HepG2 (cell line): ENCODE data around the gene DDAH1. TPM values are rescaled to one million over a fixed set of nuclear protein-coding genes. Genes with fewer than 3 reads are reported as not detected.

Experiments
- ATAC-seq: fragments of 200-7000 bp; cut with Tn5 transposase; 3 replicates; pipeline ENCODE4 v1.9.1; 2020; ENCODE audit warnings: mild to moderate bottlenecking, moderate library complexity
- BruUV-seq: library from RNA; stranded (reverse); fragments of 400-500 nt; replicated peaks from 2 replicates; lab custom pipeline; 2021; lab: Mats Ljungman, UMichigan
- CTCF ChIA-PET: fragments of 300-600 bp; formaldehyde crosslinking; extraction: SDS; loops from one replicate; lab custom pipeline; 2021; ENCODE audit warnings: low total read pairs, inconsistent platforms, low intra/inter-chr PET ratio; lab: Yijun Ruan, JAX
- POLR2A ChIA-PET: fragments of 350-600 bp; sonication (Branson Sonifier 250); formaldehyde crosslinking; loops from one replicate; lab custom pipeline; 2020; ENCODE audit warnings: antibody characterized with exemption, inconsistent platforms; lab: Yijun Ruan, JAX
- DNase-seq: peaks from one replicate; pipeline ENCODE4 v3.0.0-alpha.2; 2015; ENCODE audit warnings: low spot score
- FAIRE-seq: peaks from 3 replicates; lab custom pipeline; 2011; peaks lifted over from hg19 to GRCh38; lab: Jason Lieb, UNC
- H2AFZ ChIP-seq: one replicate; pipeline ENCODE4 v1.6.1; 2011; ENCODE audit warnings: low read length, inconsistent platforms
- H3K27ac ChIP-seq: fragments of 300-600 bp; 3 replicates; pipeline ENCODE4 v1.8.0; 2011; ENCODE audit warnings: mixed run types, mild to moderate bottlenecking, mixed read lengths, low read length, inconsistent platforms; ENCODE audit not compliant: insufficient read depth; ENCODE audit errors: extremely low read length
- H3K27me3 ChIP-seq, 2 experiments: fragments of 200-600 bp in 1 of 2; 2 replicates in 1 of 2; 3 replicates in 1 of 2; pipeline versions ENCODE4 v1.6.0 to v1.8.0; 2011; ENCODE audit warnings: low read length in 2 of 2, mild to moderate bottlenecking in 2 of 2, moderate library complexity in 2 of 2, inconsistent platforms in 1 of 2; ENCODE audit not compliant: insufficient read depth in 2 of 2, control insufficient read depth in 1 of 2
- H3K36me3 ChIP-seq, 2 experiments: fragments of 200-600 bp in 1 of 2; replicated peaks in 1 of 2; 2 replicates in 1 of 2; 3 replicates in 1 of 2; pipeline versions ENCODE4 v1.5.1 to v1.8.0; 2011; ENCODE audit warnings: low read length in 2 of 2, inconsistent platforms in 1 of 2; ENCODE audit not compliant: insufficient read depth in 2 of 2, control insufficient read depth in 1 of 2
- H3K4me1 ChIP-seq: 2 replicates; pipeline ENCODE4 v1.5.1; 2012; ENCODE audit warnings: low read length, inconsistent platforms; ENCODE audit not compliant: insufficient read depth
- H3K4me2 ChIP-seq: 2 replicates; pipeline ENCODE4 v1.6.0; 2011; ENCODE audit warnings: low read depth, low read length, inconsistent platforms
- H3K4me3 ChIP-seq, 3 experiments: fragments of 200-600 bp in 1 of 3; sonication (generic), shearing (Covaris generic) in 1 of 3; replicated peaks in 1 of 3; 2 replicates each; pipeline ENCODE4 v1.5.1; 2011 to 2016; ENCODE audit warnings: low read length in 3 of 3, inconsistent platforms in 2 of 3, low read depth in 2 of 3, mild to moderate bottlenecking in 2 of 3, control low read depth in 1 of 3, mixed read lengths in 1 of 3; ENCODE audit not compliant: insufficient read depth in 1 of 3
- H3K79me2 ChIP-seq: one replicate; pipeline ENCODE4 v1.6.1; 2011; ENCODE audit warnings: low read length, inconsistent platforms; ENCODE audit not compliant: insufficient read depth
- H3K9ac ChIP-seq: 2 replicates; pipeline ENCODE4 v1.6.0; 2011; ENCODE audit warnings: mild to moderate bottlenecking, low read depth, low read length, inconsistent platforms; ENCODE audit not compliant: insufficient read depth
- H3K9me3 ChIP-seq: 2 replicates; pipeline ENCODE4 v1.5.1; 2012; ENCODE audit warnings: mild to moderate bottlenecking, low read length
- H4K20me1 ChIP-seq: 2 replicates; pipeline ENCODE4 v1.6.0; 2011; ENCODE audit warnings: inconsistent platforms, mild to moderate bottlenecking, low read length, moderate library complexity; ENCODE audit not compliant: insufficient read depth
- E2F2 ChIP-seq: sonication (generic); formaldehyde crosslinking; IDR thresholded peaks from 2 replicates; pipeline ENCODE4 v1.4.0; 2020; ENCODE audit warnings: missing genetic modification reagents, borderline replicate concordance
- FOXP1 ChIP-seq, 2 experiments: fragments of 450-650 bp in 1 of 2; IDR thresholded peaks; 2 replicates each; pipeline ENCODE4 v1.6.1; 2017 to 2018; ENCODE audit warnings: antibody characterized with exemption in 1 of 2
- GPN1 ChIP-seq: sonication (generic); formaldehyde crosslinking; IDR thresholded peaks from 2 replicates; pipeline ENCODE4 v1.5.1; 2020; ENCODE audit warnings: missing genetic modification reagents, borderline replicate concordance
- KAT8 ChIP-seq: IDR thresholded peaks from 2 replicates; pipeline ENCODE4 v1.6.1; 2016; ENCODE audit warnings: missing genetic modification reagents, missing compliant biosample characterization
- KDM5B ChIP-seq: sonication (generic); formaldehyde crosslinking; IDR thresholded peaks from 2 replicates; pipeline ENCODE4 v1.4.0; 2020; ENCODE audit warnings: missing genetic modification reagents, mild to moderate bottlenecking, borderline replicate concordance
- MTF1 ChIP-seq: sonication (generic); formaldehyde crosslinking; IDR thresholded peaks from 2 replicates; pipeline ENCODE4 v1.5.0; 2020; ENCODE audit warnings: missing genetic modification reagents
- NR2F1 ChIP-seq, 2 experiments: fragments of 450-650 bp in 1 of 2; formaldehyde crosslinking in 1 of 2; IDR thresholded peaks; 2 replicates each; pipeline versions ENCODE4 v1.5.0 to v1.6.1; 2016 to 2020; ENCODE audit warnings: mild to moderate bottlenecking in 1 of 2, missing compliant biosample characterization in 1 of 2, missing genetic modification reagents in 1 of 2, moderate library complexity in 1 of 2
- REPIN1 ChIP-seq: sonication (generic); formaldehyde crosslinking; IDR thresholded peaks from 2 replicates; pipeline ENCODE4 v1.8.0; 2022; ENCODE audit warnings: missing genetic modification reagents, low read depth, mild to moderate bottlenecking, borderline replicate concordance
- TEF ChIP-seq: sonication (generic); formaldehyde crosslinking; IDR thresholded peaks from 2 replicates; pipeline ENCODE4 v1.5.0; 2020; ENCODE audit warnings: missing genetic modification reagents
- TRIM24 ChIP-seq: sonication (generic); formaldehyde crosslinking; IDR thresholded peaks from 2 replicates; pipeline ENCODE4 v1.8.0; 2022; ENCODE audit warnings: mild to moderate bottlenecking, missing genetic modification reagents
- ZBTB20 ChIP-seq: sonication (generic); formaldehyde crosslinking; IDR thresholded peaks from 2 replicates; pipeline ENCODE4 v1.8.1; 2023; ENCODE audit warnings: missing genetic modification reagents, low read depth, mild to moderate bottlenecking, borderline replicate concordance
- ZBTB33 ChIP-seq: sonication (generic); formaldehyde crosslinking; IDR thresholded peaks from 2 replicates; pipeline ENCODE4 v1.4.0; 2020; ENCODE audit warnings: missing genetic modification reagents
- ZFX ChIP-seq: sonication (generic); formaldehyde crosslinking; IDR thresholded peaks from 2 replicates; pipeline ENCODE4 v1.4.0; 2020; ENCODE audit warnings: mild to moderate bottlenecking, low read depth, missing genetic modification reagents, moderate library complexity
- ZMAT5 ChIP-seq: sonication (generic); formaldehyde crosslinking; IDR thresholded peaks from 2 replicates; pipeline ENCODE4 v1.5.0; 2020; ENCODE audit warnings: mild to moderate bottlenecking, low read depth, missing genetic modification reagents, borderline replicate concordance
- ZNF12 ChIP-seq: sonication (generic); formaldehyde crosslinking; IDR thresholded peaks from 2 replicates; pipeline ENCODE4 v1.5.0; 2020; ENCODE audit warnings: missing genetic modification reagents
- ZNF678 ChIP-seq: sonication (generic); formaldehyde crosslinking; IDR thresholded peaks from 2 replicates; pipeline ENCODE4 v1.4.0; 2020; ENCODE audit warnings: mild to moderate bottlenecking, missing genetic modification reagents
- ZSCAN21 ChIP-seq: sonication (generic); formaldehyde crosslinking; IDR thresholded peaks from 2 replicates; pipeline ENCODE4 v1.8.0; 2022; ENCODE audit warnings: mild to moderate bottlenecking, missing genetic modification reagents, moderate library complexity, borderline replicate concordance
- WGBS: methylation state at CpG from one replicate; pipeline ENCODE4 v1.1.6; 2017; ENCODE audit warnings: low lambda C conversion rate; 5-methylcytosine and 5-hydroxymethylcytosine counted together
- in situ Hi-C: cut with HindIII; loops from 2 replicates; pipeline ENCODE4 v1.10.0; 2017; ENCODE audit warnings: low pct_unique_long_range_greater_than_20kb; ENCODE audit not compliant: extremely low pct_ligation_motif_present
- intact Hi-C: fragments of 100-400 bp; cut with micrococcal nuclease; formaldehyde crosslinking; loops from one replicate; pipeline ENCODE4 v1.10.0; 2022; ENCODE audit not compliant: unreplicated experiment
- polyA plus RNA-seq, 8 experiments: library from polyadenylated mRNA; depleted of rRNA in 3 of 8; stranded (reverse) in 7 of 8; unstranded in 1 of 8; fragments of >200 nt; fragmentation: Illumina TruSeq in 4 of 8; extraction: Trizol in 4 of 8; gene quantifications; 2 replicates each; pipeline versions ENCODE4 v1.2.1 to v1.2.3, GENCODE V29; 2011 to 2016; ENCODE audit warnings: low read depth in 4 of 8, missing spikeins in 1 of 8, mixed read lengths in 1 of 8; ENCODE audit not compliant: insufficient read depth in 1 of 8
- total RNA-seq, 5 experiments: library from RNA; depleted of rRNA; stranded (reverse); fragments of >200 nt; fragmentation: Illumina TruSeq; extraction: Trizol; gene quantifications; 2 replicates each; pipeline ENCODE4 v1.2.3, GENCODE V29; 2016; ENCODE audit warnings: low read depth in 1 of 5

Gene DDAH1
- total and polyA plus RNA-seq, 2 of the 13 experiments (the other 11 are each of a cell fraction or from before 2014, with no cell fraction given) = 39.7 to 64.4 TPM

DNA sequence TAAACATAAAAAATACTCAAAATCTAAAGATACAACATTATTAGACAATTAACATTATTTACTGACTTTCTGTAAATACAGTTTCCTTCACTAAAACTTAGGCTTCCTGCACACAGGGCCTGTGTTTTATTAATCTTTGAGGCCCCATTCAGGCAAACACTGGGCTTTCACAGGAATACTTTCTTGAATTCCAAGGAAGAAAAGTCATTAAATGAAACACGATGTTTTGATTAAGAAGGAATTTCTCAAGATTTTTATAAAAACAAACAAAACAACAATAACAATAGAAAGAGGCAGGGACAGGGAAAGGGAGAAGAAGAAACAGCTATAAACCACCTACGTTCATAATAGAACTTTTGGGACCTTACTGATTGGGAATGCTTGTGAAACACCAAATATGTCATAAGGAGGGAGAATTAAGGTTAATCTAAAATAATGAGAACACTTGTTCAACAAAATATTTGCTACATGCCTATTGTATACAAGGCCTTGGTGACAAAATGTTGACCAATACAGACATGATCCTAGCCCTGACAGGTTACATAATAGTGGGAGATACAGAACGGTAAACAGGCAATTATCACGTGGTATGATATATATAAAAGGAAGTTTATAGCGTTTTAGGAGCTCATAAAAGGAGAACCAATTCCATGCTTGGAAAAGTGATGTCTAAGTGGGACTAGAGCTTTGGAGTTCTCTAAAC, 3.6 kb downstream of the DDAH1 start:
- in situ Hi-C loops (loop anchor here (10.0 kb wide), 1 partner anchor 137 kb away; no protein-coding TSS in a partner anchor), intact Hi-C loops (loop anchor here (5.0 to 10.0 kb wide), 2 partner anchors 47 to 134 kb away; no protein-coding TSS in a partner anchor)
- Histone ChIP-seq H3K36me3 (no peaks in the 10 kb centered on the region), H3K27me3 (no peaks in the 10 kb centered on the region; a peak in 1 of 5 replicates), H3K4me3 (peak overlapping the region in 2 of 3 experiments; percentile 21 to 33; a peak in 3 of 6 replicates), H4K20me1 (peaks cover 6% of the 10 kb centered on the region), H3K27ac (peak overlapping the region; percentile 65), H3K4me1 (peaks cover 74% of the 10 kb centered on the region), H3K9me3 (no peaks in the 10 kb centered on the region), H3K9ac (peak overlapping the region; percentile 45; the same call in 1 of the 2 replicates), H3K4me2 (peak overlapping the region; percentile 82), H2AFZ (no peak overlapping the region), H3K79me2 (peaks cover 80% of the 10 kb centered on the region)
- 28% methylated on average over 5 of the region's 5 CpGs for WGBS
- ChIA-PET CTCF (no interaction called here), POLR2A (interaction anchor here (1.2 to 1.4 kb wide), 3 partner anchors 120 to 185 kb away, joined by 3 to 4 read pairs (median 3); partner anchors contain the start of gene BCL10)
- no TSS peak for BruUV-seq
- ATAC-seq (no peak), DNase-seq (no peak), FAIRE-seq (no peak)
- TF ChIP-seq TRIM24 (CRISPR knock-in tag) (no peak), ZSCAN21 (no peak), ZNF678 (CRISPR knock-in tag) (no peak), NR2F1 (CRISPR knock-in tag; IDR thresholded peaks at IDR 0.05) (no peak), TEF (CRISPR knock-in tag) (no peak), ZBTB33 (CRISPR knock-in tag) (no peak), REPIN1 (no peak), ZBTB20 (CRISPR knock-in tag) (no peak), E2F2 (no peak), GPN1 (CRISPR knock-in tag) (no peak), KAT8 (no peak), MTF1 (CRISPR knock-in tag) (no peak), FOXP1 (IDR thresholded peaks at IDR 0.05) (no peak), FOXP1 (CRISPR knock-in tag; IDR thresholded peaks at IDR 0.05) (peak; percentile 29), ZNF12 (no peak), ZFX (no peak), ZMAT5 (CRISPR knock-in tag) (no peak), KDM5B (CRISPR knock-in tag) (no peak)
